Bone marrow (tissue), 2 donors: ENCODE results near the gene HIC1.

Experiments
- DNase-seq, 2 donors: peaks; one replicate each; lab custom pipeline; 2025; lab: John Stamatoyannopoulos, UW

The HIC1 gene

GRCh38 chr17:2060681-2061440 is 6.0 kb downstream of the HIC1 start:
- no peak for DNase-seq

GRCh38 chr17:2061441-2061958 is 6.6 kb downstream of the HIC1 start:
- no peak for DNase-seq

DNA sequence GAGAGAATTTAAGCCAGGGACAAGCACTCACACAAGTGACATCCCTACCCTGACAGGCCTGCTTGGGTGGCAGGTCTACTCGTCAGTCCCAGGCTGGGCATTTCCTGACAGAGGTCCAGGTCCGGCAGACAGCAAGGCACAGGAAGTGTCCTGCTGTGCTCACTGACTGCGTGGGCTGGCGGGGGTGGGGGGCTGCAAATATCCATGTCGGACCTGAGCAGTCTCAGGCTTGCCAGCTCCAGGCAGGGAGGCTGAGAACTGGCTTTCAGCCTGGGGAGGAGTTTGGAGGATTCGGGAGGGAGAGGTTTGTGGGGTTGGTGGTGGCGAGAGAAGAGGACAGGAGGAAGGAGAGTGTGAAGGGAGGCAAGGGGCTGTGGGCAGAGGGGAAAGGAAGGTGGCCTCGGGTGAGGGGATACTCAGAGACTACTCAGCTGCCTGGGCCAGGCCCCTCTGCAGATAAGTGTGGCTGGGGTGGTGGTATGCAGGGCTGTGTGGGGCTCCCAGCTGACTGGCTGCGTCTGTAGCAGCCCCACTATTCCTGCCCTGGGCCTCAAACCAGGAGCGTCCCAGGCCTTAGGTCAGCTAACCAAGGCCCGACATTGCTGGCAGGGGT is 7.8 kb downstream of the HIC1 start:
- DNase-seq: no peak

DNA sequence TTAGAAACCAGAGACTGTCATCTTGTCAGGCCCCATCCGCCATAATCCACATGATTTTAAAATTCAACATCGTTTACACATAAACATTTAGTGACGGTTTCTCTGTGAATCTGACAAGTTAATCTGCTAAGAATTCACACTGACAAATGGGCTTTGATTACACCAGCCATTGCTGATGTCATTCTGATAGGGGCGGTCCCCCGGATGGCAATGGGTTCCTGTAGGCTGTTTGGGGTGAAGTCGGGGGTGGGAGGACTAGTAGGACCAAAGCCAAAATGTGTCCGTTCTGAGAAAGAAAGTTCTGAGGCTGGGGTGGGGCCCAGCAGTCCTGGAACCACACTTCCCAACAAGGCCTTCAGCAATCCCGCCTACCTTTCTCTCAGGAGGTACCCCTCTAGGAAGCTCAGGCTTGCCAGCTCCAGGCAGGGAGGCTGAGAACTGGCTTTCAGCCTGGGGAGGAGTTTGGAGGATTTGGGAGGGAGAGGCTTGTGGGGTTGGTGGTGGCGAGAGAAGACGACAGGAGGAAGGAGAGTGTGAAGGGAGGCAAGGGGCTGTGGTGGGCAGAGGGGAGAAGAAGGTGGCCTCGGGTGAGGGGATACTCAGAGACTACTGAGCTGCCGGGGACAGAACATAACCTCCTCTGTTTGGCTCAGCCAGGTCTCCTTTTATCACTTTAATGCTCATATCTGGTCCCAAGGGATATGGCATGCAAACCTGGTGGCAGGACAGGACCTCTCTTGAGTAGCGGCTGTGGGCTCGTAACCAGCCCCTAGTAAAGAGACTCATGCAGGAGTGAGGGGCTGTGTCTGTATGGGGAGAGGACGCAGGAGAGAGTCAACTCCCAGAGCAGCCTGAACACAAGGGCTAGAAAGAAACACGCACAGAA is 8.6 kb downstream of the HIC1 start:
- DNase-seq: no peak

- no peak for DNase-seq
Observed at GRCh38 chr17:2064147-2064489, 9.2 kb downstream of the HIC1 start.

- no peak for DNase-seq
Observed at GRCh38 chr17:2064520-2064971, 9.6 kb downstream of the HIC1 start.

DNA sequence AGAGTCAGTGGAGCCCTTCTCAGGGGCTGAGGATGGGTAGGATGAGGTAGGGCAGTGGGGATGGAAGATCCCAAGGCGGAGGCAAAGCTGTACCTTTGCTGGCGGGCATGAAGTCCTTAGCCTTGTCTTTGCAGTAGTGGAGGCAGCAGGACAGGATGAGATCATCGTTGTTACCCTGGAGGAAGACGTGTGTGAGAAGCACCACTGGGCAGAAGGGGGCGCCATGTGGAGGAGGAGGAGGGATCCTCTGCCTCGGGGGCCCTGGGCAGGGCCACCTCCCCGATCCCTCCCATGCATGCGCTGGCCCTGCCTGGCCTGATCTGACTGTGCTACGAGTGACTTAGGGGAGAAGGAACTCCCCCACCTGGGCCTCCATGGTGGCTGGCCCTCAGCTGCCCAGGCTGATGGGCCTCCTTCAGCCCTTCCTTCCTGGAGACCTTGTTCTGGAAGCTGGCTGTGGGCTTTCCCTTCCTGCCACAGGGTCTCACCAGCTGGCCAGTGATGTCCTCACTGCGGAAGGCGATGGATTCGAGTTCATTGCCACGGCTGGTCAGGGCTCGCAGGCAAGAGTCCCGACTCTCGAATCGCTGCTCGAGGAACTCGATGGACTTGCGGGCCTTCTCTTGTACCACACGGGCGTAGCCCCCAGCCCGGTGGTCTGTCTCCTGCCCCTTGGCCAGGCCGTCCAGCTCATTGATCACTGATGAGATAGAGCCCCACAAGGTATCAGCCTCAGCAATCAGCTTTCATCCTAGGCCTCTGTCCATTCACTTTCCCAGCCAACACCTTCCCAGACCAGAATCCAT is 10.3 kb downstream of the HIC1 start:
- peak in 1 of 2 donors; percentile 62 for DNase-seq

GRCh38 chr17:2065949-2066400 is 11.1 kb downstream of the HIC1 start:
- no peak for DNase-seq

GRCh38 chr17:2067048-2067561 is 12.2 kb downstream of the HIC1 start:
- no peak for DNase-seq

- no peak for DNase-seq
Observed at GRCh38 chr17:2067608-2068024, 12.7 kb downstream of the HIC1 start.

- no peak for DNase-seq
Observed at GRCh38 chr17:2068031-2068518, 13.2 kb downstream of the HIC1 start.

DNA sequence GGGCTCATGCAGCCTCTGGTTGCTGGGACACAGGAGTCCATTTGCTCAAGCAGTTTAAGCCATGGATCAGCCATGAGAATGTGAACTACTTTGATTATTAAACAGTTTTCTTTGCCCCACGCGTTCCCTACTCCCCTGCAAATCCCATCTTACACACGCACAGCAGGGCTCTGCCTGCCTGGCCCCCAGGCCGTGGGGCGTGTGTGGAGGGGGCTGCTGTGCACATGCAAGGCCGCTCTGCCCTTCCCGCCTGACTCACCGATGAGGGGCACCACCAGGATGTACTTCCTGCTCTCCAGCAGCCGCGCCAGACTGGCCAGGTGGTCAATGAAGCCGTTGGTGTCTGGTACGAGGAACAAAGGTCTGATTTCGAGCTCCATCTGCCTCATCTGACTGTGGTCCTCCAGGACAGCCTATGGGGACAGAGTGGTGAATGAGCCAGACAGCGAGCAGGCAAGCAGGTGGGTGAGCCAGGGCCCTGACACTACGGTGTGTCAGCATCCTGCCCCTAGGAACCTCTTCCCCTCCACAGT is 13.7 kb downstream of the HIC1 start:
- DNase-seq: no peak

DNA sequence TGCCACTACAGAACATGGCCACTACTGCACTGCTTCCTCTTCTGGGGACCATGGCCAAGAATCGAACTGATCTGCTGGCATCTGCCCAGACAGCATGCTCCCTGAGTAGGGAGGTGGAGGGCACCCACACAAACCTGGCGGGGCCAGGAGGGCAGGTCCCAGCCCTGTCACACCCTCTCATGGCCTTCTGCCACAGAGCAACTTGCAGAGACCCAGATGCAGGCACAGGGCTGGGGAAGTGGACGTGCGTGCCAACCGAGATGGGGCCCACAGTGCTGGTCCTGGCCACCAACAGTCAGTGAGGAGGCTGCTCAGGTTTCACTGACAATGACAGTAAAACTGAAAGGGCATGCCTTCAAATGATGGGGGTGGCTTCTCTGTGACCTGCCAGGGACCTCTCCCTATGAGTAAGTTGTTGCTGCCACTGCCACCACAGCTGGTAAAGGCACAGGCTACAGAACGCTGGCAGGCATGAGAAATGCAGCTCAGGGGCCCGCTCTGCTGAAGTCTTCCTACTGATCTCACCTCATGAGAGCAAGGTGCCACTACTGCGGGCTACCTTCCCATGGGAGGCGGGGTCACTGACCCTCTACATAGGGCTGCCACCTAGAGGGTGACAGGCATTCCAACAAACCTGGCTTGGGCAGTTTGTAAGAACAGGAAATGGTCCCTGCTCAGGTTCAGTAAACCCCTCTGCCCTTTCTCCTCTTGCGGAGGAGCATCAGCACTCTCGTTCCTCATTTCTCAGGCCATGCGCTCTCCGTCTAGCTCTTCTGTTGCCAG is 15.5 kb downstream of the HIC1 start:
- no peak for DNase-seq

DNA sequence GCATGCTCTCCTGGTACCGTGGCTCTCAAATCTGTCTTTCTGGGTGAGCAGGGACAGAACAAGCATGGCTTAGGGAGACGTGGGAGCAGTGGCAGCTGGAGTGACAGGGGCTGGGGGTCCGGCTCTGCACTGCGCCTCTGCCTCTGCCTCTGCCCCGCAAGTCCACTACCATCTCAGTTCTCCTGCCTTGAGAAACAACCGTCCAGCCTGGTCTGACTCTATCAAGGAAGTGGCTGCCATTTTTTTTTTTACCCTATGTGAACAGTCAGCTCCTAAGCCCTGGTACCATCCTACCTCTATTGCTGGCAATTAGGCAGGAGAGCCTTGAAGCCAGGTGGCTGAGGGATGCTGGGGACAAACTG is 16.1 kb downstream of the HIC1 start:
- no peak for DNase-seq

DNA sequence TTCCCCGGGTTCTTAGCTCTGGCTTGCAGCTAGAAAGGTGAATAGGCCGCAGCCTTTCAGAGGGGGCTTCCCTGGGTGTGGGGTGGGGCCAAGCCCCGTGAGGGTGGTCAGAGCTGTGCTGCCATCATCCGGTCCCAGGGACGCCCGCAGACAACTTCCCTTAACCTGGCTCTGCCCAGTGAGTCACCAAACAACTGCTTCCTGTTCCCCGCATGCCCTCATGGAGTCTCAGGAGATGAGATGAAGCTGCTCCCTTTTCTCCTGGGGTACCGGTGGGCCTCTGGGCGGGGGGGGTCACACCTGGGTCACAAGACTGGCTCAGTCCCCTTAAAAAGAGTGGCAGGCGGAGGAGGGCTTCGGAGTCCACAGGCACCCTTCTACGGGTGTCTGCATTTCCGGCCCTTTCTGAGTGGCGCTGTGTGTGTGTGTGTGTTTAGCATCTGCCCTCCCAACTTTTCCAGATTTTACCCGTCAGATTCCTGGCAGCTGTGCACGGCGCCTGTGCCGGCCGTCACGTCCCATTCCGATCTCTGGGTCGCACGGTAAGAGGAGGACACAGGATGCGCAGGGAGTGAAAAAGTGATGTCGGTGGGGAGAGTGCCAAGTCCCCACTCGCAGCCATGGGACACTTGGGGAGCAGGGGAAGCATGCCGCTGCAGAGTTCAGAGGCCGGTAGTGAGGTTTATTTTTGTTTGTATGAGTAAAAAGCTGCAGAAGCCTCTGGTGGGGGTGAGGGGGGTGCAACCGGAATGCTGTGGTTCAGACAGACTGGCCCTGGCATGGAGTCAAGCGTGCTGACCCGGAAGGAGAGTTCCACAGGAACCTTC is 16.8 kb downstream of the HIC1 start:
- DNase-seq: no peak

DNA sequence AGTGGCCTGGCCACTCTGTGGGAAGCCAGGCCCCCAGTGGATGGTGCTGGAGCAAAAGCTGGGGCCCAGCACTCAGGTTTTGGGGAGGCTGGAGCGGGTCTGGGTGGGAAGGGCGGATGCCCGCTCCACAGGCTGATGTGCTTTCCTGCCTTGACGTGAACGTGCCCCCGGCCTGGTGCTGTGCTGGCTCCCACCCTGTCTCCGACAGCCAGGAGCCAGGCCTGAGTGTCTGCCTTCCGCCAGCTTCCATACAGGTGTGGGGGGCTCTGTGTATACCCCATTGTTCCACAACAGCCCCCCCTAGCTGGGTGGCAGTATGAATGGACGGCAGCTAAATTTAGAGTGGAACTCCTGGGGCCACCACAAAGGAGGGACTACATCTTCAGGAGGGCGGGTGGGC is 20.0 kb downstream of the HIC1 start:
- DNase-seq: no peak

- no peak for DNase-seq
Observed at GRCh38 chr17:2075336-2076086, 20.6 kb downstream of the HIC1 start.
